ENCODE data around the gene ABCD1. TPM values are rescaled to one million over a fixed set of nuclear protein-coding genes. Genes with fewer than 3 reads are reported as not detected.

Gene ABCD1
- polyA plus RNA-seq, 2 of the 4 experiments (the other 2 are of a cell fraction), result 1.7 to 3.8 TPM

DNA sequence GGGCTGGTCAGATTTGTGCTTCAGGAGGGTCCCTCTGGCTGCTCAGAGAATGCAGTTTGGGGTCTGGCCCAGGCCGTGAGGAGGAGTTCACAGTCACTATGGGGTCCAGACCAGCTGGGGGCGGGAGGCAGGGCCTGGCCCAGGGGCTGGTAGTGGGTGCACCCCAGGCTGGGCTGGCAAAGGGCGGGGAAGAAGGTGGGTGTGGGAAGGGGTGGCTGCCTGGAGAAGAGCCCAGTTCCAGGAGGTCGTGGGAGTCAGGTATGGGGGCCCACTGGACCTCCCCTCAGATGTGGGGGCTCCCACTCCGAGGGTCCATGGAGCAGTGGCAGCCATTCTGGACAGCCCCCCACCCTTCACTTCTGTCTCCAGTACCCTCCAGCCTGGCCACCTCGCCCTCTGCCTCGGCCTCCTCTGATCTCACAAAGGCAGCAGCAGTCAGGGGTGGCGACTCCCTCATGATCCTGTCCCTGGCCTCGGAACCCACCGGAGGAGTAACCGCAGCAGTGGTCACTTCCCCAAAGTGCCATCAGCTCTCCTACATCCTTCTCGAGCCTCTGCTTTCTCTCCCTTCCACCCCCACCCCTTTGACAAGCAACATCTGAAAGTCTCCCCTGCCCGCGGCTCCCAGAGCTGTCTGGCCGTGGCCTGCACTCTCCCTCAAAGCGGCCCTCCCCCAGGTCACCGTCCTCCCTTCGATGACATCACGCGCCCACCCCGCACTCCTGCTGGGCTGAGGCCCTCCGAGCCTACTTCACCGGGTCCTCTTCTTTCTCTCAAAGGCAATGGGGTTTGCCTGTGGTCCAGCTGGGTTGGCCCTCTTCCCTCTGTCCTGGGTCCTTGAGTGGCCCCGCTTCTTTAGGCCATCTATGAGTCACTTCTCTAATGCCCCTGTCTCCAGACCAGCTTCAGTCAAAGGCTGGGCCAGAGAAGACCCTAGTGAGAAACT lies 38.6 kb upstream of the ABCD1 start:
- FAIRE-seq, result no peak
- ChIA-PET CTCF (interaction anchor here (1.1 to 3.5 kb wide), 10 partner anchors 10 to 261 kb away, joined by 3 to 32 read pairs (median 4); no protein-coding TSS in a partner anchor), POLR2A (no interaction called here)
- no peak for TF ChIP-seq RNF2 (IDR thresholded peaks at IDR 0.05; ENCODE audit: borderline replicate concordance, low read depth)
- no peak for TF ChIP-seq HOXB13 (CRISPR knock-in tag; IDR thresholded peaks at IDR 0.05; ENCODE audit: low read depth)
- TF ChIP-seq HOXB5 (CRISPR knock-in tag; IDR thresholded peaks at IDR 0.05), result no peak
- no peak for TF ChIP-seq TP53 (CRISPR knock-in tag; IDR thresholded peaks at IDR 0.05)
- 71% methylated on average over 11 of the region's 24 CpGs for WGBS (ENCODE audit: missing lambda C conversion rate)
- Histone ChIP-seq H3K4me2 (no peak overlapping the region), H3K9me3 (no peaks in the 10 kb centered on the region), H3K27ac (no peak overlapping the region), H3K4me1 (peaks cover 13% of the 10 kb centered on the region), H3K4me3 (no peak overlapping the region)
- no peak for ATAC-seq
- DNase-seq (ENCODE audit: low read depth in 1 of 2, low spot score in 1 of 2), result no peak

GRCh38 chrX:153686711-153687110 lies 37.9 kb upstream of the ABCD1 start:
- Histone ChIP-seq H3K4me1 (peaks cover 13% of the 10 kb centered on the region), H3K4me3 (no peak overlapping the region), H3K27ac (peak overlapping the region in 1 of 2 experiments; percentile 91; a peak in 1 of 6 replicates), H3K9me3 (no peaks in the 10 kb centered on the region), H3K4me2 (peak overlapping the region; percentile 94)
- no peak for DNase-seq (ENCODE audit: low read depth in 1 of 2, low spot score in 1 of 2)
- ChIA-PET POLR2A (no interaction called here), CTCF (interaction anchor here (1.1 to 1.7 kb wide), 11 partner anchors 11 to 260 kb away, joined by 3 to 6 read pairs (median 4); no protein-coding TSS in a partner anchor)
- WGBS (ENCODE audit: missing lambda C conversion rate), result 53% methylated on average over 9 of the region's 9 CpGs
- no peak for FAIRE-seq
- TF ChIP-seq RAD21 (conservative IDR thresholded peaks at IDR 0.05 in 1 of 2, IDR thresholded peaks at IDR 0.05 in 1 of 2) (no peak), NPAS2 (CRISPR knock-in tag; IDR thresholded peaks at IDR 0.05; ENCODE audit: borderline replicate concordance) (no peak), HOXA7 (CRISPR knock-in tag; IDR thresholded peaks at IDR 0.05) (no peak), GATA3 (IDR thresholded peaks at IDR 0.05; ENCODE audit: borderline replicate concordance) (no peak), MAFK (IDR thresholded peaks at IDR 0.05; ENCODE audit: partially characterized antibody) (no peak), HEYL (CRISPR knock-in tag; IDR thresholded peaks at IDR 0.05) (no peak), ZFP36 (IDR thresholded peaks at IDR 0.05; ENCODE audit: borderline replicate concordance, partially characterized antibody) (no peak), POLR2A (IDR thresholded peaks at IDR 0.05; ENCODE audit: low read length) (no peak), MAZ (IDR thresholded peaks at IDR 0.05; ENCODE audit: borderline replicate concordance, low read depth, low read length) (no peak), KDM1A (IDR thresholded peaks at IDR 0.05; ENCODE audit: low read depth) (no peak), HOXB5 (CRISPR knock-in tag; IDR thresholded peaks at IDR 0.05) (no peak), JUNB (IDR thresholded peaks at IDR 0.05) (no peak), CHD4 (IDR thresholded peaks at IDR 0.05; ENCODE audit: borderline replicate concordance) (no peak), NFE2L2 (conservative IDR thresholded peaks at IDR 0.05; ENCODE audit: low read length) (no peak), PHF8 (IDR thresholded peaks at IDR 0.05; ENCODE audit: borderline replicate concordance, low read depth) (no peak), RCOR1 (IDR thresholded peaks at IDR 0.05; ENCODE audit: low read depth, low read length) (no peak)
- TF ChIP-seq, protein P1, sequence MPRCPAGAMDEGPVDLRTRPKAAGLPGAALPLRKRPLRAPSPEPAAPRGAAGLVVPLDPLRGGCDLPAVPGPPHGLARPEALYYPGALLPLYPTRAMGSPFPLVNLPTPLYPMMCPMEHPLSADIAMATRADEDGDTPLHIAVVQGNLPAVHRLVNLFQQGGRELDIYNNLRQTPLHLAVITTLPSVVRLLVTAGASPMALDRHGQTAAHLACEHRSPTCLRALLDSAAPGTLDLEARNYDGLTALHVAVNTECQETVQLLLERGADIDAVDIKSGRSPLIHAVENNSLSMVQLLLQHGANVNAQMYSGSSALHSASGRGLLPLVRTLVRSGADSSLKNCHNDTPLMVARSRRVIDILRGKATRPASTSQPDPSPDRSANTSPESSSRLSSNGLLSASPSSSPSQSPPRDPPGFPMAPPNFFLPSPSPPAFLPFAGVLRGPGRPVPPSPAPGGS (IDR thresholded peaks at IDR 0.05), result no peak
- TF ChIP-seq, protein P2, sequence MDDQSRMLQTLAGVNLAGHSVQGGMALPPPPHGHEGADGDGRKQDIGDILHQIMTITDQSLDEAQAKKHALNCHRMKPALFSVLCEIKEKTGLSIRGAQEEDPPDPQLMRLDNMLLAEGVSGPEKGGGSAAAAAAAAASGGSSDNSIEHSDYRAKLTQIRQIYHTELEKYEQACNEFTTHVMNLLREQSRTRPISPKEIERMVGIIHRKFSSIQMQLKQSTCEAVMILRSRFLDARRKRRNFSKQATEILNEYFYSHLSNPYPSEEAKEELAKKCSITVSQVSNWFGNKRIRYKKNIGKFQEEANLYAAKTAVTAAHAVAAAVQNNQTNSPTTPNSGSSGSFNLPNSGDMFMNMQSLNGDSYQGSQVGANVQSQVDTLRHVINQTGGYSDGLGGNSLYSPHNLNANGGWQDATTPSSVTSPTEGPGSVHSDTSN (IDR thresholded peaks at IDR 0.05), result no peak
- no peak for ATAC-seq

All from A549 (cell line).